ENCODE data around the gene EFHC1.

EFHC1 gene

DNA sequence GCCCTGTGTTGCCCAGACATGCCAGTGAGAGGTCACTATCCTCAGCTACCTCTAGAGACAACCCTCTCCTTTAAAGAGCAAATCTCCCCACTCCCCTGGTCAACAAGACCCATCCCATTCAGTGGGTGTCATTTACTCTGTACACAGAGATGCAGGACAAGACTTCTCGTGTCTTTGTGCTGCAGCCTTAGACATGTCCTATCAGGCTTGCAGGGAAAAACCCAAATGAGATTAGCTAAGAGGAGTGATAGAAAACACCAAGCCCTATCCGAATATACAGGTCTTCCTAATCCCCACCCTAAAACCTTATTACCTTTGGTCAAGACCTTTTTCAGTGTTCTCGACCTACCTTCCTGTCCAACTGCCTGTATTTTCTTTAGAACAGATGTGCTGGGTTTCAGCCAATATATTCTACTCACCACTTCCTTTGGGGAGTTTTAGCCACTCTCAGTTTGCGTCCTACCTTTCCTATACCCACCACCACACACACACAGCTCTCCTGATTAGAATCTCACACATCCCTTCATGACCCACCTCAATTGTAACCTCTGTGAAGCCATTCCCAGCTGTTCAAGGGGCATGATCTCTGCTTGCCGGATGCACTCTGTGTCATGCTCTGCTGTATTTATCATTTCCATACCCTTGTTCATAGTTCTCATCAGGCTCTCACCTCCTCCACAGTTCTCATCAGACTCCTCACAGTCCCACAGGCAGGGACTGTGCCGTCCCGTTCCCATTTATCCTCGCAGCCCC lies 117.0 kb downstream of the EFHC1 start:
- DNase-seq (ENCODE audit: insufficient read length, low spot score) (no peak), FAIRE-seq (no peak)
- TF ChIP-seq, protein P1, sequence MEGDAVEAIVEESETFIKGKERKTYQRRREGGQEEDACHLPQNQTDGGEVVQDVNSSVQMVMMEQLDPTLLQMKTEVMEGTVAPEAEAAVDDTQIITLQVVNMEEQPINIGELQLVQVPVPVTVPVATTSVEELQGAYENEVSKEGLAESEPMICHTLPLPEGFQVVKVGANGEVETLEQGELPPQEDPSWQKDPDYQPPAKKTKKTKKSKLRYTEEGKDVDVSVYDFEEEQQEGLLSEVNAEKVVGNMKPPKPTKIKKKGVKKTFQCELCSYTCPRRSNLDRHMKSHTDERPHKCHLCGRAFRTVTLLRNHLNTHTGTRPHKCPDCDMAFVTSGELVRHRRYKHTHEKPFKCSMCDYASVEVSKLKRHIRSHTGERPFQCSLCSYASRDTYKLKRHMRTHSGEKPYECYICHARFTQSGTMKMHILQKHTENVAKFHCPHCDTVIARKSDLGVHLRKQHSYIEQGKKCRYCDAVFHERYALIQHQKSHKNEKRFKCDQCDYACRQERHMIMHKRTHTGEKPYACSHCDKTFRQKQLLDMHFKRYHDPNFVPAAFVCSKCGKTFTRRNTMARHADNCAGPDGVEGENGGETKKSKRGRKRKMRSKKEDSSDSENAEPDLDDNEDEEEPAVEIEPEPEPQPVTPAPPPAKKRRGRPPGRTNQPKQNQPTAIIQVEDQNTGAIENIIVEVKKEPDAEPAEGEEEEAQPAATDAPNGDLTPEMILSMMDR (IDR thresholded peaks at IDR 0.05; ENCODE audit: insufficient read depth, missing control alignments): no peak

DNA sequence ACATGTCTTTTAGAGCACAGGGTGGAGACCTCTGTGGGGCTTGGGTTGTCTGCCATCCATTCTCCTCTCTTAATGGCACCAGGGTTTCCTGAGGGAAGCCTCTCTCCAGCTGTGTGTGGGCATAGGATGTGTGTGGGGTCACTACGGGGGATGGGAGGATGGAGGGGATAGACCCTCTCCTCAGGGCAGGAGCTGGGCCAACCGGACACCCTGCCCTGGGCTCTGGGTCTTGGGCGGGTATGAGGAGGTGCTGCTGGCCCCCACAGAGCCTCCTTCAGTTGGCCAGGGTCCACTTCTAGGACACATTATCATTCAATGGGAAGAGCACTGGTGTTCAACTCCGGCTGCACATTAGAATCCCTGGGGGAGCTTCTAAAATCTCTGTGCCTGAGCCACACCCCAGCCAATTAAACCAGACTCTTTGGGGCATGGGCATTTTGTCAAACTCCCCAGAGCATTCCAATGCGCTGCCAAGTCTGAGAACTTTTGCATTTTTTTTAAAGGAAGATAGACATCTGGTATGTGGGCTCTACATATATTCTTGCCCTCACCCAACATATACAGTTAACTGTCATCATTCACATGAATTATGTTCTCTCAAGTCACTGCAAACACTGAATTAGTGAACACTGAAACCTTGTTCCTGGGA lies 118.2 kb downstream of the EFHC1 start:
- TF ChIP-seq, protein P1 (IDR thresholded peaks at IDR 0.05; ENCODE audit: insufficient read depth, missing control alignments): no peak
- DNase-seq (ENCODE audit: insufficient read length, low spot score) (no peak), FAIRE-seq (no peak)

DNA sequence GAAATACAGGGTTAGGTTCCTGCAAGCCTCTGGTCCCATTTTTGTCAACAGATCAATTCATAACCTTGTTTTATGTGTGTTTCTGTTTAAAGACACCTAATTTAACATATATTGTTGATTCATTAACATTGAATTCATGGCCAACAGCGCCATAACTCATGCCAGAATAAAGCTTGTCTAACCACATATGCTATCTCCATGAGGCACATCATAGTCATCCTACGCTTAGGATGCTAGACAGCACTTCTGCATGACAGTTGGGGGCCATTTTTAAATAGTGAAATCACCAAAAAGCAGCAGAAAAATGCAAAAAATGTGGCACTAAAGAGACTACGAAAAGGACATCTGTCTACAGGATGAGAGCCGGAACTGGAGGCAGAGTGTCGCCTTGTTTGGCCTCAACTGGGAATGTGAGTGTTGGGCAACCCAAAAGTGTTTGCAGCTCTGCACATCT lies 118.8 kb downstream of the EFHC1 start:
- TF ChIP-seq, protein P1 (IDR thresholded peaks at IDR 0.05; ENCODE audit: insufficient read depth, missing control alignments): no peak
- no peak for DNase-seq (ENCODE audit: insufficient read length, low spot score)
- FAIRE-seq: no peak

- TF ChIP-seq, protein P1 (IDR thresholded peaks at IDR 0.05; ENCODE audit: insufficient read depth, missing control alignments): no peak
These were observed 119.5 kb downstream of the EFHC1 start for GRCh38 chr6:52539607-52540006.

DNA sequence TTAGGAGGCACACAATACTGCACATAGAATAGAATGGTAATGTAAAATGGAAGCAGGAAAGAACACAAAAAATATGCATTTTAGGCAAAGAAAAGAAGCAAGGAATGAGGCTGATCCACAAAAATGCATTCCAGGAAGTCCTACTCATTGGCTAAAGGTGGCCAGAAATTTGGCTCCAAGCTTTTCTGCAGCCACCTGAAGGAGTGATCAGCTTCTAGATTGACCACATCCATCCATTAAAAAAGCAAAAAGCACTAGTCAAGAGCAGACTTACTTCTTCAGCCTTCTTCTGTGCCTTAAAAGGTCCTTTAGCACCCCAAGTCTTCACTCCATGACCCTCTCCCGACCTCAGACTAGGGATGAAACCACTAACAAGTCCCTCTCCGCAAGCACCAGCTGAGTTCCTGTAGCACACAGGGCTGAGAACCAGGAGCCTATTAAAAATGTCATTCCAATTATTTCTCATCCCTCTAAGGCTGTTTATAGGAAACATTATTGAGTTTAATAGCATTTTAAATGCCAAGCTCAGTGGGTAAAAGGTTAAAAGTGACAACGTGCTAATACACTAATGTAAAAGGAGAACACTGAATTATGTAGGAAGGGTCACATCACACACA lies 120.3 kb downstream of the EFHC1 start:
- FAIRE-seq (no peak), DNase-seq (ENCODE audit: insufficient read length, low spot score) (no peak)
- TF ChIP-seq, protein P1 (IDR thresholded peaks at IDR 0.05; ENCODE audit: insufficient read depth, missing control alignments): no peak

More at GRCh38 chr6:52539607-52540006, 119.5 kb downstream of the EFHC1 start:
- FAIRE-seq: no peak
- DNase-seq (ENCODE audit: insufficient read length, low spot score): no peak

GRCh38 chr6:52541135-52541534 lies 121.0 kb downstream of the EFHC1 start:
- no peak for FAIRE-seq
- no peak for DNase-seq (ENCODE audit: insufficient read length, low spot score)
- TF ChIP-seq, protein P1 (IDR thresholded peaks at IDR 0.05; ENCODE audit: insufficient read depth, missing control alignments): no peak

Measured in D721Med (cell line).